Loucy (cell line): Measurements from ENCODE around the gene CPXCR1.

ENCODE experiments used
- CTCF ChIP-seq: fragments of 200-600 bp; sonication (generic); conservative IDR thresholded peaks from 2 replicates; pipeline ENCODE4 v1.5.1; 2014; ENCODE audit warnings: mild to moderate bottlenecking, antibody characterized with exemption, low read length
- EZH2phosphoT487 ChIP-seq: fragments of 200-600 bp; IDR thresholded peaks from 2 replicates; pipeline ENCODE4 v1.6.1; 2018; ENCODE audit warnings: antibody characterized with exemption, mild to moderate bottlenecking, moderate library complexity, borderline replicate concordance

GRCh38 chrX:88746925-88747324 lies at the start of gene CPXCR1:
- no peak for TF ChIP-seq CTCF
- no peak for TF ChIP-seq EZH2phosphoT487
